HG02943 (cell line): ENCODE results near the gene FAM241B.

ENCODE experiments used
- ATAC-seq: cut with Tn5 transposase; IDR thresholded peaks from one replicate; pipeline ENCODE4 v1.9.1; 2021; ENCODE audit warnings: mild to moderate bottlenecking, low read depth, moderate library complexity; ENCODE audit not compliant: unreplicated experiment

Gene FAM241B

GRCh38 chr10:69633673-69634635, 3.9 kb downstream of the FAM241B start:
- ATAC-seq: no peak

GRCh38 chr10:69634759-69635425, 4.8 kb downstream of the FAM241B start:
- ATAC-seq: no peak

- ATAC-seq: no peak
Observed at GRCh38 chr10:69635428-69636272, 5.6 kb downstream of the FAM241B start.

- no peak for ATAC-seq
Observed at GRCh38 chr10:69636273-69636575, 6.2 kb downstream of the FAM241B start.

GRCh38 chr10:69636626-69637605, 6.9 kb downstream of the FAM241B start:
- ATAC-seq: no peak

DNA sequence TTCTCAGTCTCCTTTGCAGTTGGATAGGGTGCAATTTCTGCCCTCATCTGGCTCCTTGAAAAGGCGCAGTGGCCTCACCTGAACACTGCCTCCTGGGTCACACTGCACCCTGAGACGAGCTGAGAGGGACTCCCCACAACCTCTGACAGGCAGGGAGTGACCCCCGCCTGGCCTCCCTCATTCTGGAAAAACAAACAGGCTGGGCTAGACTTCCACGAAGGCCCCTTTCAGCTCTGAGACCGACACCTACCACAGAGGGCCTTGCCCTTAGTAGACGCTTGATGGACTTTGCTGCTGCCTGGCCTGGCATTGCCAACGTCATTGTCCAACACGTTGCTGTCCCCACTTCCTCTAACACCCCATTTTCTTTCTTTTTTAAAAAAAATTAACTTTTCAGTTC, 8.6 kb downstream of the FAM241B start:
- ATAC-seq: no peak

DNA sequence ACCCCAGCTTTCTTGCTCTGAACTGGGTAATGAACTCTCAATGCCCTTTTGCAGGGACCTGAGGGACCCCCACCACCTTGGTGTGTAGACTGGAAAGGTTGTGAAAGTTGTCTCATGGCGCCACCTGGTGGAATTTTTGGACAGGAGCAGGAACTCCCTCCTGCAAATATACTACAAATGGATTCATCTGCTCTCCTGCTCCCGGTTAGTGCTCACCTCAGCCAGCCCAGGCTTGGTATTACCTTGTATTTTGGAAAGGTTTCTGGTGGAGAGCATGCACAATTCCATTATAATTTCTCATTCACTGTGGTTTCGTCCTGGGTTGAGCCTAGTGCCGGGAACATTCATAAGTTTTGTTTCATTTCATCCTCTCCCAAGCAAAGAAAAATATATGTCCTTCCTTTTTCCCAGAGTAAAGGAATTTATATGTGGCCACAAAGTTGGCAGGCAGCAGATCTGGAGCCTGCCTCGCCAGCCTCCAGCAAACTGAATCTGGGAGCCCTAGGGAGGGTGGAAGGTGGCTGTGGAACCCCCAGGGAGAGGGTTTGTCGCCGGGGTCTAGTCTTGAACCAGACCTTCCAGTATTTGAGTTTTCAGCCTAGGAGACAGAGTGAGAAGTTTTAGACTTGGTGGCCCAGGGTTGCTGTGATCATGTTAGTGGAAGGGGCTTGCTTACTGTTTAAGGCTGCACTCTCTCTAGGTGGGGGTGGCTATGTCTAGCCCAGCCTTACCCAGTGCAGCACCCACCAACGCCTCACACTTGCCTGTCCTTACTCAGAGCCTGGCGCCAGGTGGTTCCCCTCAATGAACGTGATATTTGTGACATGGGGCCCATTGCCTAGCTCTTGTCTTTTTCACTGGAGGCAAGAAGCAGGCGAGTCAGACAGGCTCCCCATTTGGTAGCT, 9.5 kb downstream of the FAM241B start:
- no peak for ATAC-seq

- no peak for ATAC-seq
Observed at GRCh38 chr10:69640196-69640980, 10.3 kb downstream of the FAM241B start.

DNA sequence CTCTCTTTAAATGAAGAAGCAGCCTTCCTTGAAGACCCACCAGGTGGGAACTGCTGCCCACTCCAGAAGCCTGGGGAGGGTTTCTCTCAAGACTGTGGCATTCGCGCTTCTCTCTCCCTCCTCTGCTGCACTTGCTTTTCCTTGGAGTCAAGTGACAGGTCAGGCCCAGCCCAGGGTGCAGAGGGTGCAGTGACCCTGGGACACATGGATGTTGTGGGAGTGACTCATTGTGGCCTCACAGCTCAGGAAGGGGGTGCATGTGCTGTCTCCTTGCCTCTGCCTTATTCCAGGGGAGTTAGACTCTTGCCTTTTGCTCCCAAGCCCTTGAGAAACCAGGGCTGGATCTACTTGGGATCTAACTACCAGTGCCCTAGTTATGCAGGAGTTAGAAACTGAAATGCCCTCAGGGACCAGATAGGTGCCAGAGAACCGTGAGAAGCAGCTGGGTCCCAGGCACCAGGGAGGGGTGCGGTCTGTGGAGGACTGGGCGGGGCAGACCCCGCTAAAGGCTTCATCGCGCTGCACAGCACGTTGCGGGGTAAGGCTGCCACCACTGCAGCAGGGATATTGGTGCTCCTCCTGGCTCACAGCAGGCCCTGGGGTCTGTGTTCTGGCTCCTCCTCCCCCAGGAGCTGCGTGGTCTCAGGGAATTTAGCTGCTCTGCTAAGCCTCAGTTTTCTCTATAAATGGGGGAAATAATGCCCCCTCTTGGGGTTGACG, 11.4 kb downstream of the FAM241B start:
- no peak for ATAC-seq

- ATAC-seq: no peak
Observed at GRCh38 chr10:69642747-69643146, 12.7 kb downstream of the FAM241B start.

DNA sequence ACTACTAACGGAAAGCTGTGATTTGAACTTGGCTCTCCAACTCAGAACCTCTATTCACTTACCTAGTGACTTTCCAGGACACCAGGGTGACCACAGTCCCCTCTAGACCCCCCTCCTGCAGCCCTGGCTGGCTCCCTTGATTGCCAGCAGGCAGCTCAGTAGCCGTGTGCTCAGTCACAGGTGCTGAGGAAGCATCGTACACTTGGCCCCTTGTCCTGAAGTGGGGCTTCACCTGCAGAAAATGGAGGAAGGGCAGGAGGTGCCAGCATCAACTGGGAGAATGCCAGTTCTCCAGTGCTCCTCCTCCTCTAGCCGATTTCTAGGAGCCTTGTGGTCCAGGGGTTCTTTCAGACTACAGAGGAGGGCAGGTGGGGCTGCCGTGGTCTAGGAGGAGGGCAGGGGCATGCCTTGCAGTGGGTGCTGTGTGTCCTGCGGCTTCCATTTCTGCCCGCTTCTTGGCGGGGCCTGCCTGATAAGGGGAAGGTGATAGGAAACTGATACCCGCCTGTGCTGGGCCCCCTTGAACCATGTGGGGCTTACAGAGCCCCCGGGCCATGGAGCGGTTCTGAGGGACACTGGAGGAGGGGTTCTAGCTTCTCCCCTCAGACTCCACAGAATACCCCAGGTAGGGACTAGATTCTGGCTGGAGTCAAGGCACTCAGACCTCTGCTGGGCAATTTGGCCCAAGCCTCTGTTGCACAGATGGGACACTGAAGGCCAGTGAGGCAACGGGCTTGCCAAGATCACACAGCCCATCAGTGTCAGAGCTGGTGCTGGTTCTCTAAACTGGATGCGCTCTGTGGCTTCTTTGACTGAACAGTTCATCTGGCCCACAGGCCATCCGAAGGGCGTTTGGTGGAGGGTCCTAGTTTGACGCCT, 14.0 kb downstream of the FAM241B start:
- ATAC-seq: no peak

DNA sequence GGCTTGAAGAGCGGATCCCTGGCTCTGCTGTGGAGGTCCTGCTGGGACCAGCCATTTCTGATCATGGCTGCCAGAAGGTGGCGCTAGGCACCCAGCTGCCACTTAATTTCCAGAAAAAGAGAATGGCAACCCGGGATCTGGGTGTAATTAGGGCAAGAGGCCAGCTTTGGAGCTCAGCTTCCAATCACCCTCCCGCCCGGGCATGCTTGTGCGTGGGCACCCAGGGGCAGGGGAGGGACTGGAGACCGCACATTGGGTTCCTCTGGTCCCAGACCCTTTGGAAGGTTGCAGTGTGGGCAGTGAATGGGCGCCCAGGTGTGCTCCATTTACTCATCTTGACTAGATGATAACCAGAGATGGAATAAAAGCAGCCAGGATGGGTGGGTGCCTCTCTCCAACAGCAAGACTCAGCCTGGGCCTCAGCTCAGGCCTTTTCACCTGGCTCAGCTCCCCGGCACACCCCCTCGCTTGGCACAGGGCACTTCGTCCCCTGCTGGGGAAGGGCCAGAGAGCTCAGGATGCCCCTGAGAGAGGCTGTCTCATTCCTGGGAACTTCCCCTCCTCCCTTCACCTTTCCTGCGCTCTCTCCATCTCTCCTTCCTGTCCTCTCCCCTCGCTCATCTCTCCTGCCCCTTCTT, 14.7 kb downstream of the FAM241B start:
- ATAC-seq: no peak

DNA sequence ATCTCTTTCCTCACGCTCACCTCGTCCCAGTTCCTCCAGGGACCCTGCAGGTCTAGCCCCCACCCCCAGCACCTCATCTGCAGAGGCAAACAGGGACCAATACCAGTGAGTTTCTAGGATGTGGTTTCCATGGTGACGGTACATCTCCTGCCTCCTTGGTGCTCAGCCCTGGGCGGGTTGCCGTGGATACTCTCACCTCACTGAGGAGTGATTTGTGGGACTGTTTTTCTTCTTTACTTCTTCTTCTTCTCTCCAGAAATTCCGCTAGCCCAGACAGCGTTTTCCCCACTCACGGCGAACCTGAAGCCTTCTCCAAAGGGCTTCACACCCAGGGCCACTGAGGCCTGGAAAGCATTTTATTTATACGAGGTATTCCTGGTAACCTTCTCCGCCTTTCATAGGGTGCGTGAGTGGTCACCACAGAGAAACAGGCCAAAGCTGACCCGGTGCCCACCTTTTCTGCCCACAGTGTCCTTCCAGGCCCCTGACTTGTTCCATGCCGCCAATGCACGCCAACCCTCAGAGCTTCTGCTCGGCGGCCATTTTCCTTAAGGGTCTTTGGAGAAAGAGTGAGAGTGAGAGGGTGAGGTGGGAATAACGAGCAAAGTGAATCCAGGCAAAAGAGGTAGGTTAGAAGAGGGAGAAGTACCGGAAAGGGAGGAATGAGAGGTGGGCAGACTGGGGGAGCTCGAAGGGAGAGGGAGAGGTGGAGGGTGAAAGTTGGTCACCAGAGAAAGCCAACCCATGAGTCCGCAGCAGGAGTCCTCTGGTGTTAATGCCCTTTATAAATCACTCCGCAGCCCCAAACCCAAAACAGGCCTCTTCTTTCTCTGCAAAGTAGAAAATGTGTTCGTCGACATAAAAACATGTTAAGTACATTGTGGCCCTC, 15.5 kb downstream of the FAM241B start:
- ATAC-seq: no peak

DNA sequence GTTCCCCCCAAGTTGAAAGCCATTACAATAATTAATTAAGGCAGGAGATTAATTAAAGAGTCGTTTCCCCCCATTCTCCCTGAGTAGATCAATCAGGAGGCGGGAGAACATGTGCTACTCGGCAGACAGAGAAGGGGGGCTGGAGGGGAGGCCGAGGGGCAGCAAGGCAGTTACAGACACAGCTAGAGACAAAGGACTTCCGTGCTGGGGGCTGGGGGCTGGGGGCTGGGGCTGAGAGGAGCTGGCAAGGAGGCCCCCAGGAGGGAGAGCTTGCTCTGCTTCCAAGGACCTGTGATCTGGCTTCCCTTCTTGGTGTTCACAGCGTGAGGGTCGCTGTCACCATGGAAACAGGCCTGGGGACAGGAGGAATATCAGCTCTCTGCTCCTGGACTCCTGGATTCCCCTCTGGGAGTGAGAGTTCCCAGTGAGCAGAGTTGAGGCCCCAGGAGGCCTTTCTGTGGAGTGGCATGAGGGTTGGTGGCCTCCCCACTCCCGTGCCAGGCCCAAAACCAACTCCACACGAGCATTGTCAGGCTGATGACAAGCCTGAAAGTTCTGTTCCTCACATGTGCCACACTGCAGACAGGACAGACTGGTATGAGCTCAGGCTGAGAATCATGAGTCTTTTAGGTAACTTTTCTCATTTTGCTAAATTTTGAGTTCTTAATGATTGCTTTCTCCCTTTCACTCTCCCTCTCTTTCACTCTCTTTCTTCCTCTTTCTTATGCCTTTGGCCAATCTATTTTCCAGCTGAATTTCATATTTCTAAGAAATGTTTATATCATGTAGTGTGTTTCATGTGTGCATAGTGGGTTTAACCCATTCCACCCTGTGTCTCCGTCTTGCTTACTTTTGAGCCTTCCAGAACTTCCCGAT, 16.4 kb downstream of the FAM241B start:
- no peak for ATAC-seq
